GM21717 (cell line): ENCODE data around the gene PRCP.

Experiments
- ATAC-seq: cut with Tn5 transposase; IDR thresholded peaks from one replicate; pipeline ENCODE4 v1.9.1; 2021; ENCODE audit warnings: mild to moderate bottlenecking, moderate library complexity; ENCODE audit not compliant: unreplicated experiment

PRCP gene

GRCh38 chr11:82832983-82833382 lies 67.2 kb downstream of the PRCP start:
- no peak for ATAC-seq

GRCh38 chr11:82831364-82831763 lies 68.9 kb downstream of the PRCP start:
- no peak for ATAC-seq

GRCh38 chr11:82830746-82831145 lies 69.5 kb downstream of the PRCP start:
- no peak for ATAC-seq

- no peak for ATAC-seq
Observed at GRCh38 chr11:82829101-82829500, 71.1 kb downstream of the PRCP start.

GRCh38 chr11:82828472-82828871 lies 71.8 kb downstream of the PRCP start:
- ATAC-seq, result no peak

GRCh38 chr11:82826526-82826925 lies 73.7 kb downstream of the PRCP start:
- no peak for ATAC-seq

GRCh38 chr11:82823647-82824619 lies 76.3 kb downstream of the PRCP start:
- ATAC-seq, result no peak

GRCh38 chr11:82818409-82819043 lies 81.7 kb downstream of the PRCP start:
- no peak for ATAC-seq

GRCh38 chr11:82815406-82815805 lies 84.8 kb downstream of the PRCP start:
- ATAC-seq, result no peak

- ATAC-seq, result no peak
Observed at GRCh38 chr11:82814379-82814778, 85.9 kb downstream of the PRCP start.

GRCh38 chr11:82811369-82811768 lies 88.9 kb downstream of the PRCP start:
- no peak for ATAC-seq

GRCh38 chr11:82810738-82811137 lies 89.5 kb downstream of the PRCP start:
- no peak for ATAC-seq

GRCh38 chr11:82810326-82810725 lies 89.9 kb downstream of the PRCP start:
- no peak for ATAC-seq

GRCh38 chr11:82807646-82808045 lies 92.6 kb downstream of the PRCP start:
- no peak for ATAC-seq

GRCh38 chr11:82802710-82803109 lies 97.5 kb downstream of the PRCP start:
- ATAC-seq, result no peak

- ATAC-seq, result no peak
Observed at GRCh38 chr11:82796998-82797961, 103.0 kb downstream of the PRCP start.

GRCh38 chr11:82794490-82794889 lies 105.7 kb downstream of the PRCP start:
- ATAC-seq, result no peak

GRCh38 chr11:82792822-82793569 lies 107.2 kb downstream of the PRCP start:
- ATAC-seq, result no peak

GRCh38 chr11:82792319-82792718 lies 107.9 kb downstream of the PRCP start:
- no peak for ATAC-seq

GRCh38 chr11:82791779-82792178 lies 108.5 kb downstream of the PRCP start:
- ATAC-seq, result no peak
